GM18951 (cell line): ENCODE data around the gene DYNC2H1.

Source experiments
- POLR2A ChIP-seq: IDR thresholded peaks from 4 replicates; pipeline ENCODE4 v1.6.1; 2011; ENCODE audit warnings: mild to moderate bottlenecking; ENCODE audit not compliant: insufficient read length, insufficient read depth; ENCODE audit errors: extremely low read depth
- in situ Hi-C: fragments of 300-500 bp; cut with MboI; formaldehyde crosslinking; loops from one replicate; pipeline ENCODE4 v1.12.0; 2022; ENCODE audit warnings: low sequenced_read_pairs, mixed read lengths, inconsistent platforms; ENCODE audit not compliant: unreplicated experiment

DYNC2H1 gene

GRCh38 chr11:103380031-103380430 is 270.8 kb downstream of the DYNC2H1 start:
- in situ Hi-C loops, result no loop called here
- TF ChIP-seq POLR2A, result no peak

- no peak for TF ChIP-seq POLR2A
- in situ Hi-C loops, result no loop called here
These were observed 275.4 kb downstream of the DYNC2H1 start for GRCh38 chr11:103384652-103385051.

- TF ChIP-seq POLR2A, result no peak
- in situ Hi-C loops, result no loop called here
These were observed 286.4 kb downstream of the DYNC2H1 start for GRCh38 chr11:103395612-103396011.

GRCh38 chr11:103396237-103396636 is 287.0 kb downstream of the DYNC2H1 start:
- no peak for TF ChIP-seq POLR2A
- in situ Hi-C loops, result no loop called here

DNA sequence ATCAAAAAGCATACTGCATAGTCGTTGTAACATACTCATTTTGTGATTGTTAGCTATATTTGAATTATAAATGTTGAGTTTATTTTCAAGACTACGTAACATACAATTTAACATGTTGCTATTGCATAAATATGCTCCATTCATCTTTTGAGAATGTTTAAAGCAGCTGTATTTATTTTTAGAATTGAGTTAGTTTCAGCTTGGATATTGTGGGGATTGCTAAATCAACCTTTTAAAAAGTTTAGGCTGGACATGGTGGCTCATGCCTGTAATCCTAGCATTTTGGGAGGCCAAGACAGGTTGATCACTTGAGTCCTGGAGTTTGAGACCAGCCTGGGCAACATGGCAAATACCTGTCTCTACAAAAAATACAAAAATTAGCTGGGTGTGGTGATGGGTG is 288.1 kb downstream of the DYNC2H1 start:
- in situ Hi-C loops, result no loop called here
- TF ChIP-seq POLR2A, result no peak

DNA sequence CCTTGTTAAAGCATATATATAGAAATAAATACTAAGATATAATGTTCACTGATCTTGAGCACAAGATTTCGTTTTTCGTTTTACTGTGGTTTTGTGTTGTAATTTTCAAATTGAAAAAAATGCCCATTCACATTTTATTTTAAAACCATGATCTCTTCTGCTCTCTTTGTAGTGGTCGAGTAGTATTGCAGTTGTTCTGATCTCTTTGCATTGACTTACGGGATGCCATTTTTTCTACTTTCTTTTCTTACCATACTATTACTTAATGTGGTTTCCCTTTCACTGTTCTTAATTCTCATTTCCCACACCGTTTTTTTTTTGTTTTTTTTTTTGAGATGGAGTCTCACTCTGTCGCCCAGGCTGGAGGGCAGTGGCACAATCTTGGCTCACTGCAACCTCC is 289.6 kb downstream of the DYNC2H1 start:
- in situ Hi-C loops, result no loop called here

GRCh38 chr11:103406357-103406756 is 297.1 kb downstream of the DYNC2H1 start:
- TF ChIP-seq POLR2A, result no peak
- in situ Hi-C loops, result no loop called here

More for the DNA sequence above, 289.6 kb downstream of the DYNC2H1 start:
- TF ChIP-seq POLR2A, result no peak

DNA sequence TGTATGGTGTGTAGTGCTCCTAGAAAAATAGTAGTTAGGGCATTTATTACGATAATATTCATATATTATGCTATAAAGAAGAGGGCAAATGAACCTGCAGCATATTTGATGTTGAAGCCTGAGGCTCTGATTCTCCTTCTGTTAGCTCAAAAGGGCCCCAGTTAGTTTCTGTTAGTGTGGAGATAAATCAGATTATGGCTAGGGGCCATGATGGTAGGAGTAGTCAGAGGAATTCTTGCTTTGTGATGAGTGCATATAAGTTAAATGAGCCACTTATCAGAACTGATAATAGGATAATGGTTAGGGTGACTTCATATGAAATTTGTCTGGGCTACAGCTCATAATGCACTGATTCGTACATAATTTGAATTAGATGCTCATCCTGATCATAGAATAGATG is 298.4 kb downstream of the DYNC2H1 start:
- in situ Hi-C loops, result no loop called here
- no peak for TF ChIP-seq POLR2A

- no peak for TF ChIP-seq POLR2A
- in situ Hi-C loops, result no loop called here
These were observed 304.2 kb downstream of the DYNC2H1 start for GRCh38 chr11:103413266-103413888.

DNA sequence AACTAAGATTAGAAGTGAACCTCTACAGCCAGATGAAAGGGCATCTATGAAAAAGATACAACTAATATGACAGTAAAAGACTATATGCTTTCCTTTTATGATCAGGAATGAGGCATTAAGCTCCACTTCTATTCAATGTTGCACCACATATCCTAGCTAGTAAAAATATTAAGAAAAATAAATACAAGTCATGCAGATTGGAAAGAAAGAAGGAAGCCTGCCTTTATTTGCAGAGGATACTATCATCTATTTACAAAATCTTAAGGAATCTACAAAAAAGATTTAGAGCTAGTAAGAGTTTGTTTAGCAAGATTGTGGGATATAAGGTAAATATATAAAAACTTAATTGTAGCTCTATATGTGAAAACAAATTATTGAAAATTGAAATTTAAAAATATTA is 308.8 kb downstream of the DYNC2H1 start:
- in situ Hi-C loops, result no loop called here
- no peak for TF ChIP-seq POLR2A

DNA sequence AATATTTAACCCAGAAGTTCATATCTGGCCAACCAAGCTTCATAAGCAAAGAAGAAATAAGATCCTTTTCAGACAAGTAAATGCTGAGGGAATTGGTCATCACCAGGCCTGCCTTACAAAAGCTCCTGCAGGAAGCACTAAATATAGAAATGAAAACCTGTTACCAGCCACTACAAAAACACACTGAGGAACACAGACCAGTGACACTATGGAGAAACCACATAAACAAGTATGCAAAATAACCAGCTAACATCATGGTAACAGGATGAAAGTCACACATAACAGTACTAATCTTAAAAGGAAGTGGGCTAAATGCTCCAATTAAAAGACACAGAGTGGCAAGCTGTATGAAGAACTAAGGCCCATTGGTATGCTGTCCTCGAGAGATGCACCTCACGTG is 311.4 kb downstream of the DYNC2H1 start:
- in situ Hi-C loops, result no loop called here
- TF ChIP-seq POLR2A, result no peak

- TF ChIP-seq POLR2A, result no peak
These were observed 324.3 kb downstream of the DYNC2H1 start for GRCh38 chr11:103433386-103434072.

GRCh38 chr11:103434073-103434411 is 324.8 kb downstream of the DYNC2H1 start:
- in situ Hi-C loops, result no loop called here
- no peak for TF ChIP-seq POLR2A

More at GRCh38 chr11:103433386-103434072, 324.3 kb downstream of the DYNC2H1 start:
- in situ Hi-C loops, result no loop called here

DNA sequence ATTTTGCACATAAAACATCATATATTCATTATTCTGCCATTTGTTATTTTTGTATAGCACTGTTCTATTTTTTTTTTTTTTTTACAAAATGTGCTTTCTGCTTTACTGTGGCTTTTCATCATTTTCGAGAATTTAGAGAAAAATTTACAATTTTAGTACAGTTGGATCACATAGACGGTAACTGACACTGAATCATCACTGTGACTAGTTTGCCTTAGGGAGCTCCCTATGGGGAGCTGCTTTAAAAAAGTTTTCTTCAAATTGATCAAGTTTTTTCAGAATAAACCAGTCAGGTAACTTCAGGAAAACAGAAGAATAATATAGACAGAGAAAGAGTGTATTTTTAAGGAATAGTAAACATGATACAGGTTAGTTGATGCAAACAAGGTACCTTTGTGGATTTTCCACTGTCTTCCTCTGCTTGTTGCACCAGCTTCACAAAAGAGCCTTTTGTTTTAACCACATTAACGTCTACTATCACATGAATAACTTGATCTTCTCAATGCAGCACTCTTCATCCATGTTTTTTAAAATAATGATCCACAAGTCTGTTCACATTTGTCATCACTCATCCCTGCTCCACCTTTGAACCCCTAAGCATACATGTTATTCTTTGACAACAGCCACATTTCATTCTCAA is 327.0 kb downstream of the DYNC2H1 start:
- TF ChIP-seq POLR2A, result no peak
- in situ Hi-C loops, result no loop called here
